ENCODE data around the gene C16orf54. TPM values are rescaled to one million over a fixed set of nuclear protein-coding genes. Genes with fewer than 3 reads are reported as not detected.
A peak's percentile ranks its signal among the peaks of the same experiment; 100 is the strongest.

C16orf54 gene
- total and polyA plus RNA-seq, 9 of the 15 experiments (the other 6 are each of a cell fraction or from before 2014, with no cell fraction given): 0.09 TPM; not detected in 8

GRCh38 chr16:29790183-29790948, 44.6 kb upstream of the C16orf54 start, which contains the start of gene KIF22 (continued):
- peak; percentile 71 for TF ChIP-seq CHD7 (IDR thresholded peaks at IDR 0.05; ENCODE audit: low read depth, low read length)
- TF ChIP-seq TAF1 (IDR thresholded peaks at IDR 0.05; ENCODE audit: control insufficient read depth, extremely low read depth, insufficient read depth, low read length, severe bottlenecking): peak; percentile 88
- TF ChIP-seq NFYB (IDR thresholded peaks at IDR 0.05; ENCODE audit: extremely low read depth, insufficient read length): peak; percentile 91
- peak; percentile 41; the same call in 1 of the 2 replicates for TF ChIP-seq NBN (IDR thresholded peaks at IDR 0.05; ENCODE audit: low read depth)
- TF ChIP-seq ZNF165 (CRISPR knock-in tag; IDR thresholded peaks at IDR 0.05; ENCODE audit: borderline replicate concordance): peak; percentile 81
- 0 out of 2 replicates have a peak, but pooled peaks have one; percentile 59 for TF ChIP-seq PHF21A (IDR thresholded peaks at IDR 0.05; ENCODE audit: borderline replicate concordance, low read depth)
- TF ChIP-seq ZBTB9 (CRISPR knock-in tag; IDR thresholded peaks at IDR 0.05): 0 out of 2 replicates have a peak, but pooled peaks have one; percentile 64
- TF ChIP-seq MITF (IDR thresholded peaks at IDR 0.05): peak; percentile 40; the same call in 1 of the 2 replicates
- peak in 1 of 2 experiments; percentile 33; a peak in 1 of 3 replicates for TF ChIP-seq CBX3 (IDR thresholded peaks at IDR 0.05; ENCODE audit: borderline replicate concordance in 1 of 2, low read length in 2 of 2)
- TF ChIP-seq SRSF3 (IDR thresholded peaks at IDR 0.05; ENCODE audit: insufficient read depth, low read length): no peak
- TF ChIP-seq RFX1 (IDR thresholded peaks at IDR 0.05): no peak
- TF ChIP-seq ARHGAP35 (IDR thresholded peaks at IDR 0.05; ENCODE audit: partially characterized antibody): no peak
- peak; percentile 32 for TF ChIP-seq BRD9 (IDR thresholded peaks at IDR 0.05; ENCODE audit: low read depth, partially characterized antibody)
